T-cell (primary cell): ENCODE results near the gene CYP2R1. TPM values are rescaled to one million over a fixed set of nuclear protein-coding genes. Genes with fewer than 3 reads are reported as not detected.

Experiments used
- total RNA-seq, 35 experiments: library from RNA in 6 of 35; stranded (reverse) in 6 of 35; fragments of 120-200 nt in 1 of 35; gene quantifications; one replicate each; pipeline versions ENCODE4 v1.2.1 to v1.2.4 and lab custom pipeline; 2013 to 2026

The CYP2R1 gene
- total RNA-seq, 5 donors from 2014 or later (not counting 1 experiment from before 2014, with no cell fraction given) = 17.9 to 23.3 (median 19.1) TPM

Other genes with a start within 250 kb of the CYP2R1 start
- 100 to 1,000 TPM; 130 to 162 (median 143) TPM for gene PDE3B, start 248.4 kb downstream of the CYP2R1 start, total RNA-seq
- gene CALCA, start 80.1 kb upstream of the CYP2R1 start, total RNA-seq = not detected
- 1 to 10 TPM in 1 of 5 donors, under 1 TPM in 4; 0.58 to 1.0 (median 0.72) TPM for gene CALCB, start 181.4 kb upstream of the CYP2R1 start, total RNA-seq
- gene INSC, start 222.7 kb upstream of the CYP2R1 start, total RNA-seq = under 1 TPM in 2 of 5 donors, not detected in 3; 0.44 to 0.53 TPM